Aorta (tissue), 5 donors: ENCODE results near the gene ZFYVE27. TPM values are rescaled to one million over a fixed set of nuclear protein-coding genes. Genes with fewer than 3 reads are reported as not detected.

Source experiments
- ATAC-seq: fragments of 200-7000 bp; cut with Tn5 transposase; one replicate; pipeline ENCODE4 v1.9.1; 2022; ENCODE audit warnings: moderate library complexity; ENCODE audit not compliant: low FRiP score
- DNase-seq, 2 donors: peaks; one replicate each; pipeline ENCODE4 v3.0.0-alpha.2; 2020
- H3K27ac ChIP-seq, 2 donors: one replicate each; pipeline ENCODE4 v1.5.1; 2013; ENCODE audit warnings: low read length in 2 of 2, mild to moderate bottlenecking in 2 of 2, moderate library complexity in 2 of 2, control low read depth in 1 of 2, inconsistent platforms in 1 of 2, low read depth in 1 of 2
- H3K27me3 ChIP-seq, 2 donors: one replicate each; pipeline ENCODE4 v1.6.1; 2013; ENCODE audit warnings: control low read depth in 1 of 2, low read length in 1 of 2, mild to moderate bottlenecking in 1 of 2, moderate library complexity in 1 of 2; ENCODE audit not compliant: insufficient read depth in 2 of 2, control insufficient read depth in 1 of 2
- H3K36me3 ChIP-seq, 2 donors: one replicate each; pipeline ENCODE4 v1.6.1; 2013; ENCODE audit warnings: control low read depth in 1 of 2, low read length in 1 of 2, mild to moderate bottlenecking in 1 of 2; ENCODE audit not compliant: insufficient read depth in 2 of 2, control insufficient read depth in 1 of 2
- H3K4me1 ChIP-seq, 2 donors: one replicate each; pipeline ENCODE4 v1.6.1; 2013; ENCODE audit warnings: low read length in 2 of 2, control low read depth in 1 of 2, mild to moderate bottlenecking in 1 of 2, moderate library complexity in 1 of 2; ENCODE audit not compliant: insufficient read depth in 2 of 2, control insufficient read depth in 1 of 2
- H3K4me3 ChIP-seq, 2 donors: one replicate each; pipeline ENCODE4 v1.5.1; 2013; ENCODE audit warnings: low read length in 2 of 2, control low read depth in 1 of 2, mild to moderate bottlenecking in 1 of 2
- H3K9me3 ChIP-seq: one replicate; pipeline ENCODE4 v1.6.1; 2013; ENCODE audit warnings: mild to moderate bottlenecking, low read length; ENCODE audit not compliant: control insufficient read depth
- WGBS, 2 donors: extraction: QIAGEN DNeasy Blood & Tissue Kit; methylation state at CpG; one replicate each; pipeline ENCODE4 v1.1.7; 2013; 5-methylcytosine and 5-hydroxymethylcytosine counted together
- intact Hi-C, 2 donors: fragments of 100-400 bp; cut with DNase I; formaldehyde crosslinking; loops; one replicate each; pipeline versions ENCODE4 v1.14.2 to v1.15.0; 2022
- polyA plus RNA-seq, 2 donors: library from polyadenylated mRNA; stranded (reverse); fragments of 200-250 nt; gene quantifications; one replicate each; pipeline ENCODE4 v1.2.3, GENCODE V29; 2013
- total RNA-seq, 2 donors: library from RNA; stranded (reverse); fragmentation: NEBNext Ultra II Directional; extraction: Animal tissue kit (Norgen Biotek cat#: 25700); gene quantifications; one replicate each; pipeline ENCODE4 v1.2.1, GENCODE V29; 2021
- donor health status: healthy with polysubstance abuse.
- donor health status: Bipolar disorder and iron deficiency.
- donor health status: DM: no; HTN: no; CAD: no.
- donor health status: DM: no; HTN: no; CAD: no.
- donor health status: DM: yes; HTN: yes; CAD: no.

Gene ZFYVE27
- total and polyA plus RNA-seq, 4 donors: 6.1 to 33.2 (median 23.8) TPM

DNA sequence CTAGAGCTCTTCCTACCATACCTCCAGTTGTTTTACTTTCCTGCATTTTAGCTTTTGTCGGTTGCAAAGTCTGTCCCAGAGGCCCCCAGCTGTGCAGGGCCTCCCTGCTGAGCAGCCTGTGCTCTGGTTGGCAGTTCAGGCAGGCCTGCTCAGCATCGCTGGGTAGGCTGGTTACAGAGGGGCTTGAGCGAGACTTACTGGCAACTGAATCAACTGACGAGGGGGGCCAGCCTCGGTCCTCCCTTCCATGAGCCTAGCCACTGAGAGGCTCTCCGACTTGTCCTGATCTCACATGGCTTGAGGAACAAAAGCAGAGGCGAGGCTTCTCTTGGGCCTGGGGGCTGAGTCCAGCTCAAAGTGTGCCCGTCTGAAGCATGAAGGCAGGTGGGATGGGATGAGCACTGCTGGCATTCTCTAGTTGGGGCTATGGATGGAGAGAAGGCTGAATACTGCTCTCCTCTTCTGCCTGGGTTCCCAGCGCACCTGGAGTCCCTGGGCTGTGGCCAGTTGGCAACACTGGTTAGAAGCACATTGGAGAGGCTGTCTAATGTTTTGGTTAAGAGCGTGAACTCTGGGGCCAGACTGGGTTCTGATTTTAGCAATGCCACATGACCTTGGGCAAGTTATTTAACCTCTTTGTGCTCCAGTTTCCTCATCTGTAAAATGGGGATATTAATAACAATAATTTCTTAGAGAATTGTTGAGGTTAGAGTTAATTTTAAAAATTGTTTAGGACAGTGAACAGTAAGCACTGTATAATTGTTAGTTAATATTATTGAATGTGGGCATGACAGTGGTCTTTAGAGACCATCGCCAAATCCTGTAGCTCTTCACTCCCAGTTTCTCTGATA, 41.7 kb downstream of the ZFYVE27 start:
- intact Hi-C loops: no loop called here

DNA sequence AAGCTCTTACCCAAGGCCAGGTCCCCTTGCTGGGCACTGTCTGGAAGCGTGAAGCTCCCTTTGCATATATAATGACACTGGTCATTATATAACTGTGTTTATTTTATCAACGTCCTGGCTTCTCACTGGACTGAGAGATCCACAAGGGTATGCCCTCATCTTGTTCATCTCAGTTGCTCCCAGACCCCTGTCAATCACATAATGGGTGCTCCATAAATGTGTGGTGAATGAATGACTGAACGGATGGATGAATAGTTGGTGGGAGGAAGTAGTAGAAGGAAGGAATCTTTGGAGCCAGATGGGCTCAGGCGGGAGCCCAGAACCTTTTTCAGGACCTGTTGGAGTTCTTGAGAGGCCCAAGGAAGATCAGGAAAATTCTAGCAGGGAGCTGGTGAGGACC, 42.6 kb downstream of the ZFYVE27 start:
- Histone ChIP-seq H3K9me3 (no peaks in the 10 kb centered on the region), H3K4me1 (no peaks in the 10 kb centered on the region), H3K27me3 (no peaks in the 10 kb centered on the region), H3K4me3 (no peak overlapping the region), H3K36me3 (no peaks in the 10 kb centered on the region), H3K27ac (no peak overlapping the region)
- intact Hi-C loops: no loop called here
- DNase-seq (no peak), ATAC-seq (no peak)
- 72 to 79% methylated on average over 4 of the region's 4 CpGs for WGBS, 2 donors

More for the DNA sequence above, 41.7 kb downstream of the ZFYVE27 start:
- Histone ChIP-seq H3K9me3 (no peaks in the 10 kb centered on the region), H3K27ac (no peak overlapping the region), H3K4me1 (no peaks in the 10 kb centered on the region), H3K27me3 (no peaks in the 10 kb centered on the region), H3K36me3 (no peaks in the 10 kb centered on the region), H3K4me3 (no peak overlapping the region)
- ATAC-seq (no peak), DNase-seq (no peak)
- WGBS, 2 donors: 78 to 80% methylated on average over 11 of the region's 11 CpGs

DNA sequence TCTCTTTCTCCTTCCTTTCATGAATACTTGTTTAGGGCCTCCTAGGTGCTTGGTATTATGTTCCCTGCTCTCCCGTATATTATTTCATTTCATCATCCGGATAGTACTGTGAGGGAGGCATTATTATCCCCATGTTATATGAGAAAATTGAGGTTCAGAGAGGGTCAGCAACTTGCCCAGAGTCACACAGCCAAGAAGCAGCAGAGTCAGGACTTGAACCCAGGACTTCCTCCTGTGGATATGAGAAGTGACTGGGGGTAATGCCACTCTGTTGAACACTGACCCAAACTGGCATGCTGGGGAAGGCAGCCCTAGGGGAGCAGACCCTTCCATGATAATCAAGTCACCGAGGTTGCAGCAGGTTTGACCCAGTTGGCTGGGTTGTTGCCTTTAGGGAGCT, 43.0 kb downstream of the ZFYVE27 start:
- no peak overlapping the region for H3K27ac ChIP-seq
- H3K27me3 ChIP-seq: no peaks in the 10 kb centered on the region
- intact Hi-C loops: no loop called here
- WGBS, 2 donors: 96 to 97% methylated on average over 3 of the region's 3 CpGs
- H3K4me3 ChIP-seq: no peak overlapping the region
- ATAC-seq: no peak
- no peaks in the 10 kb centered on the region for H3K36me3 ChIP-seq
- DNase-seq: no peak
- H3K4me1 ChIP-seq: no peaks in the 10 kb centered on the region
- H3K9me3 ChIP-seq: no peaks in the 10 kb centered on the region

DNA sequence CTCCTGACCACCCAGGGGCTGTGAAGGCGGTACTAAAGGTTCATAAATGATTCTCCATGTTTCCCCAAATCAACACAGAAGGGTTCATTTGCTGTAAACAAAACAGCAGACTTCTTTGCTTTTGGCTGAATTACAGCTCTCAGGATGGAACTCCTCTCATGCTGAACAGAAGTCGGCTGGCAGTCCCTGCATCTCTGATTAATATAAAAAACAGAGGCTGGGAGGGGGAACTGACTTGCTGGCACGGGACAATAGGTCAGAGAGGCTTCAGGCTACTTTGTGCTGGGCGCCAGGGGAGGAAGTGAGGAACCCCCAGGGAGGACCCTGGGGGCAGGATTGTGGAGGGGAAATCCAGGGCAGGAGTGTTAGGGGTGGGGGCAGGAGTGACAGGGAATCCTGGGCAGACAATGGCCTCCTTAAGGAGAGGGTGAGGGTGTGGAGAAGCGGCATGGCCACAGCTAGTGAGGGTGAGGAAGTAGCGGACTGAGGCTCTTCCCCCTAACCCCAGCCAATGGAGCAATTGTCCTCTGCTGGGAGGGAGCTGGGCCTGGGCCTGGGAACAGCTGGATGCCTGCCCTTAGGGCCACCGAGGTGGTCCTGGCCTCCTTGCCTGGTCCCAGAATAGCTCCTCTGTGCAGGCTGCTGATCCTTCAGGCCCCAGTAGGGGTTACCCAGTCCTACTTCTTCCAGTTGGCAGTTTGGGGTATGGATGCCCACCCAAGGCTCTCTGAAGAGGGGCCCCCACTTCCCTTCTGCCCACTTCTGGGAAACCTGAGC, 44.1 kb downstream of the ZFYVE27 start:
- DNase-seq (no peak), ATAC-seq (peak; percentile 62)
- no peaks in the 10 kb centered on the region for H3K4me1 ChIP-seq
- WGBS, 2 donors: 72 to 73% methylated on average over 7 of the region's 7 CpGs
- H3K4me3 ChIP-seq: no peak overlapping the region
- H3K27ac ChIP-seq: no peak overlapping the region
- H3K36me3 ChIP-seq: no peaks in the 10 kb centered on the region
- H3K9me3 ChIP-seq: no peaks in the 10 kb centered on the region
- intact Hi-C loops: no loop called here
- no peaks in the 10 kb centered on the region for H3K27me3 ChIP-seq

DNA sequence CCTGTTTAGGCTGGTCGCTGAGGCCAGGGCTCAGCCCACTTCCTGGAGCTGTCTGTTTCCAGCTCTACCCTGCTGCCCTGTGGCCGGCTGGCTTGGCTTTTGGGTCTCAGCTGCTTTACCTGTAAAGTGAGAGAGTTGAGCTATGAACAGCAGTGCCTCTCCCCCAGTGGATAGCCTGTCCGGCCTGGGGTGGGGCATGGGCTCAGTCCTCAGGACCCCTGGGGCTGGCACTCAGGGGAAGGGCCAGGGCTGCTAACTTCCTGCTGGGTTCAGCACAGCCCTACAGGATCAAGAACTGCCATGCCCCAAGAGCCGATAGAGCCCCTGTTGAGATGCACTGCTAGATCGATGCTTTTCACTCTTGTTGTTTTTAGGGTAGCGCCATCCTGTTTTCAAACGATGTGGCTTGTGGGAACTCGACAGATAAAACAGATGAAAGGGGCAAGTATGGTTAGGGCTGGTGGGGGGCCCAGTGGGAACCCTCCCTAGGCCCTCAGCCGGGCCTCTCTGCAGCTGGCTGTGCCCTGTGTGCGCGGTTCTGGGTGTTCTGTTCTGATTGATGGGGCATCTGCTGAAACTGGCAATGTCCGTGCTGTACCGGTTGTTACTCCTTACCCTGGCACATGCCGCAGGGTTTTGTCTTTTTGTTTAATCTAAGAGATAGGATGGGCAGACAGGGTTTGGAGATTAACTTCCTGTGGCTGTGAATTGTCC, 44.8 kb downstream of the ZFYVE27 start:
- no peak for DNase-seq
- intact Hi-C loops: no loop called here
- Histone ChIP-seq H3K4me1 (no peaks in the 10 kb centered on the region), H3K27ac (no peak overlapping the region), H3K27me3 (no peaks in the 10 kb centered on the region), H3K36me3 (no peaks in the 10 kb centered on the region), H3K4me3 (no peak overlapping the region), H3K9me3 (no peaks in the 10 kb centered on the region)
- no peak for ATAC-seq
- WGBS, 2 donors: 71 to 74% methylated on average over 14 of the region's 14 CpGs

DNA sequence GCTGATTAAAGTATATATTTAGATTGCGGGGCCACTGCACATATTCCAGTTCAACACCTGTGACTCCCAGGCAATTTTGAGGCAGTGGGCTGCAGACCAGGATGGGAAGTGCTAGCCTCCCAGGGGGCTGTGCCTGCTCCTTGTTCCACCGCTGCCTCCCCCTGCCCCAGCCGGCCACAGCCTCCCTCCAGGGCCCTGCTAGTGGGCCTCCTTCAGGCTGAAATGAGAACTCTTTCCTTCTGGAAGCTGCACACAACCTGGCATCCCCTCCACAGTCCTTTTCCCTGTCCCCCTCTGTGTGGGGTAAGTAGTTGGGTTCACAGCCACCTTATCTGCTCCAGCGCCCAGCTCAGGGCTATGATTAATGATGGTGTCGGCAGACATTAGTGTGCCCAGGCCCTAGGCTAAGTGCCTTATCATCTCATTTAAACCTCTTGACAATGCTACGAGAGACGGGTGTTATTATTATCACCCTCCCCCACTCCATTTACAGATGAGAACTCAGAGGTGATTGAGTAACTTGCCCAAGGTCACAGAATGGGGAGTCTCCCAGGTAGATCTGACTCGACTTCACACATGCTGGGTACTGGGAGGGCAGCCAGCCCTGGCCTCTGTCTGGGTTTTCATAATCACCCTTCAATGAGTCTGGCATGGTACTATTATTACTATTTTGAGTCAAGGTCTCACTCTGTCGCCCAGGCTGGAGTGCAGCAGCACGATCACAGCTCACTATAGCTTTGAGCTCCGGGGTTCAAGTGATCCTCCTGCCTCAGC, 45.7 kb downstream of the ZFYVE27 start:
- Histone ChIP-seq H3K9me3 (no peaks in the 10 kb centered on the region), H3K4me3 (no peak overlapping the region), H3K4me1 (no peaks in the 10 kb centered on the region), H3K36me3 (no peaks in the 10 kb centered on the region), H3K27me3 (no peaks in the 10 kb centered on the region), H3K27ac (no peak overlapping the region)
- DNase-seq (no peak), ATAC-seq (no peak)
- 50 to 58% methylated on average over 11 of the region's 11 CpGs for WGBS, 2 donors
- intact Hi-C loops: no loop called here

DNA sequence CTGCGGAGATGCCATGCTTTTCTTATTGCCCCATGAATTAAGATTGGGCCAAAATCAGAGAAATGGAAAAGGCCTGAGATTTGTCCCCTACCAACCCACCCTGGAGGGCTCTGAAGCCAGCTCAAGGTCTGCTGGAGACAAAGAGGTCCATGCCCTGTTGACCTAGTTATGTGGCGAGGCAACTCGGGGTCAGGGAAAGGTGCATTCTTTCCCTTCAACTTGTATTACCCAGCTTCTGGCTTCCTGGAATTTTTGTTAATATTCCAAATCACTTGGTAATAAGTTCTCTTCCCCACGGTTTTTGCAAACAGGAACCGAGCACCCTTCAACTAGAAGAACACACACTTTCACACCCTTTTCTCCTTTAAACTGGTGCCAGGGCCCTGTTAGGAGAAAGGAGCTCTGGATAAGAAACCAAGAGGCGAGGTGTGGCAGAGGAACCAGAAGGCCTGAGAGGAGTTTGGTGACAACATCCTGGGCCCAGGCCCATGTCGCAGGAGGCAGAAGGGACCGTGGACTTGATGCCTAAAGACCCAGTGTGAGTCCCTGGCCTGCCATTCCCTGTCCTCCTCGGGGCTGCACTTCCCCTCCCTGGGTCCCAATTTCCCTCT, 47.4 kb downstream of the ZFYVE27 start:
- H3K27ac ChIP-seq: no peak overlapping the region

DNA sequence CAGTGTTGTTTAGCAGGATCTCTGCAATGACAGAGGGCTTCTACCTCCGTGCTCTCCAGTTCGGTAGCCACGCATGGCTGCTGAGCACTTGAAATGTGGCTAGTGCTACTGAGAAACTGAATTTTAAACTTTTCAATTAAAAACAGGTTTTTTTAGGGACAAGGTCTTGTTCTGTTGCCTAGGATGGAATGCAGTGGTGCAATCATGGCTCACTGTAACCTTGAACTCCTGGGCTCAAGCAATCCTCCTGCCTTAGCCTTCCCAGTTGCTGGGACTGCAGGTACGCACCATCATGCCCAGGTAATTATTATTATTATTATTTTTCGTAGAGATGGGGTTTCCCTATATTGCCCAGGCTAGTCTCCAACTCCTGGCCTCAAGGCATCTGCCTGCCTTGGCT, 48.3 kb downstream of the ZFYVE27 start:
- Histone ChIP-seq H3K27ac (no peak overlapping the region), H3K27me3 (no peaks in the 10 kb centered on the region), H3K4me1 (no peaks in the 10 kb centered on the region), H3K36me3 (no peaks in the 10 kb centered on the region), H3K4me3 (no peak overlapping the region), H3K9me3 (no peaks in the 10 kb centered on the region)
- intact Hi-C loops: no loop called here
- 94 to 98% methylated on average over 5 of the region's 5 CpGs for WGBS, 2 donors
- ATAC-seq (no peak), DNase-seq (no peak)

More for the DNA sequence above, 47.4 kb downstream of the ZFYVE27 start:
- DNase-seq (no peak), ATAC-seq (no peak)
- no peaks in the 10 kb centered on the region for H3K27me3 ChIP-seq
- no peaks in the 10 kb centered on the region for H3K4me1 ChIP-seq
- no peaks in the 10 kb centered on the region for H3K9me3 ChIP-seq
- 78 to 79% methylated on average over 9 of the region's 9 CpGs for WGBS, 2 donors
- H3K4me3 ChIP-seq: no peak overlapping the region
- H3K36me3 ChIP-seq: no peaks in the 10 kb centered on the region
- intact Hi-C loops: no loop called here
